ENCODE measurements around the gene NEUROG1. TPM values are rescaled to one million over a fixed set of nuclear protein-coding genes. Genes with fewer than 3 reads are reported as not detected.

Gene NEUROG1
- total and polyA plus RNA-seq, 2 donors from 2014 or later, result not detected

- no peak overlapping the region for H3K4me3 ChIP-seq (ENCODE audit: low read length in 3 of 3)
- H3K27me3 ChIP-seq (ENCODE audit: control insufficient read depth, insufficient read depth, low read length), result peaks cover 36% of the 10 kb centered on the region
- H3K4me1 ChIP-seq (ENCODE audit: control insufficient read depth in 2 of 3, insufficient read depth in 2 of 3, low read depth in 1 of 3, low read length in 3 of 3), result peaks cover 0 to 2% (median 0%) of the 10 kb centered on the region in 3 donors
- TF ChIP-seq CTCF (IDR thresholded peaks at IDR 0.05; ENCODE audit: borderline replicate concordance, extremely low read depth, insufficient read depth), result no peak
- H3K27ac ChIP-seq (ENCODE audit: low read depth in 2 of 2, low read length in 2 of 2), result no peak overlapping the region
- FAIRE-seq (no peak), DNase-seq (peak in 1 of 5 donors; percentile 38)
- H3K9me3 ChIP-seq (ENCODE audit: control insufficient read depth in 2 of 3, insufficient read depth in 1 of 3, low read length in 3 of 3), result no peaks in the 10 kb centered on the region
- no peaks in the 10 kb centered on the region for H3K36me3 ChIP-seq (ENCODE audit: control insufficient read depth in 2 of 3, insufficient read depth in 3 of 3, low read length in 3 of 3)
- intact Hi-C loops (cut with DNase I), result no loop called here
- no peak overlapping the region for H3K9ac ChIP-seq (ENCODE audit: low read length in 3 of 3)
Measured at GRCh38 chr5:135487839-135488514, 47.8 kb downstream of the NEUROG1 start.

- Histone ChIP-seq H3K4me3 (ENCODE audit: low read length in 3 of 3) (no peak overlapping the region), H3K27ac (ENCODE audit: low read depth in 2 of 2, low read length in 2 of 2) (no peak overlapping the region), H3K9ac (ENCODE audit: low read length in 3 of 3) (no peak overlapping the region), H3K36me3 (ENCODE audit: control insufficient read depth in 2 of 3, insufficient read depth in 3 of 3, low read length in 3 of 3) (no peaks in the 10 kb centered on the region), H3K4me1 (ENCODE audit: control insufficient read depth in 2 of 3, insufficient read depth in 2 of 3, low read depth in 1 of 3, low read length in 3 of 3) (peaks cover 0 to 2% (median 0%) of the 10 kb centered on the region in 3 donors), H3K27me3 (ENCODE audit: control insufficient read depth, insufficient read depth, low read length) (peaks cover 29% of the 10 kb centered on the region), H3K9me3 (ENCODE audit: control insufficient read depth in 2 of 3, insufficient read depth in 1 of 3, low read length in 3 of 3) (no peaks in the 10 kb centered on the region)
- no peak for FAIRE-seq
- no peak for DNase-seq
- intact Hi-C loops (cut with DNase I), result no loop called here
- no peak for TF ChIP-seq CTCF (IDR thresholded peaks at IDR 0.05; ENCODE audit: borderline replicate concordance, extremely low read depth, insufficient read depth)
Measured at GRCh38 chr5:135487037-135487395, 48.7 kb downstream of the NEUROG1 start.

- H3K4me1 ChIP-seq (ENCODE audit: control insufficient read depth in 2 of 3, insufficient read depth in 2 of 3, low read depth in 1 of 3, low read length in 3 of 3), result peaks cover 0 to 2% (median 0%) of the 10 kb centered on the region in 3 donors
Measured at GRCh38 chr5:135486131-135487036, 49.4 kb downstream of the NEUROG1 start.

More at GRCh38 chr5:135486131-135487036, 49.4 kb downstream of the NEUROG1 start:
- Histone ChIP-seq H3K36me3 (ENCODE audit: control insufficient read depth in 2 of 3, insufficient read depth in 3 of 3, low read length in 3 of 3) (no peaks in the 10 kb centered on the region), H3K27me3 (ENCODE audit: control insufficient read depth, insufficient read depth, low read length) (peaks cover 26% of the 10 kb centered on the region), H3K4me3 (ENCODE audit: low read length in 3 of 3) (no peak overlapping the region), H3K27ac (ENCODE audit: low read depth in 2 of 2, low read length in 2 of 2) (no peak overlapping the region), H3K9me3 (ENCODE audit: control insufficient read depth in 2 of 3, insufficient read depth in 1 of 3, low read length in 3 of 3) (no peaks in the 10 kb centered on the region), H3K9ac (ENCODE audit: low read length in 3 of 3) (no peak overlapping the region)
- FAIRE-seq, result no peak
- TF ChIP-seq CTCF (IDR thresholded peaks at IDR 0.05; ENCODE audit: borderline replicate concordance, extremely low read depth, insufficient read depth), result no peak
- intact Hi-C loops (cut with DNase I), result no loop called here
- no peak for DNase-seq
